Left lung (tissue), 10 donors: ENCODE results near the gene OAS3. TPM values are rescaled to one million over a fixed set of nuclear protein-coding genes. Genes with fewer than 3 reads are reported as not detected.

Source experiments
- ATAC-seq: fragments of 200-7000 bp; cut with Tn5 transposase; one replicate; pipeline ENCODE4 v1.9.1; 2020; ENCODE audit warnings: moderate library complexity
- DNase-seq, 4 donors: peaks; one replicate each; pipeline ENCODE4 v3.0.0-alpha.2; 2013 to 2020
- H3K27ac ChIP-seq, 2 donors: fragments of 200-600 bp; sonication (generic) in 1 of 2; one replicate each; pipeline versions ENCODE4 v1.5.0 to v1.8.0; 2020 to 2021
- H3K27me3 ChIP-seq, 2 donors: fragments of 200-600 bp; sonication (generic) in 1 of 2; one replicate each; pipeline versions ENCODE4 v1.5.0 to v1.8.0; 2020 to 2021
- H3K36me3 ChIP-seq, 2 donors: fragments of 200-600 bp; sonication (generic) in 1 of 2; one replicate each; pipeline versions ENCODE4 v1.5.0 to v1.8.0; 2020 to 2021
- H3K4me1 ChIP-seq, 2 donors: fragments of 200-600 bp; one replicate each; pipeline ENCODE4 v1.8.0; 2021
- H3K4me3 ChIP-seq, 2 donors: fragments of 200-600 bp; sonication (generic) in 1 of 2; one replicate each; pipeline versions ENCODE4 v1.5.0 to v1.8.0; 2020 to 2021; ENCODE audit warnings: mild to moderate bottlenecking in 1 of 2
- H3K9me3 ChIP-seq, 2 donors: fragments of 200-600 bp; sonication (generic) in 1 of 2; one replicate each; pipeline versions ENCODE4 v1.5.0 to v1.8.0; 2020 to 2021
- CTCF ChIP-seq, 2 donors: fragments of 200-600 bp; sonication (generic) in 1 of 2; IDR thresholded peaks; one replicate each; pipeline versions ENCODE4 v1.5.0 to v1.8.0; 2021; ENCODE audit warnings: antibody characterized with exemption in 2 of 2
- intact Hi-C, 2 donors: fragments of 100-400 bp; cut with DNase I; formaldehyde crosslinking; loops; one replicate each; pipeline versions ENCODE4 v1.11.2 to v1.14.2; 2022
- polyA plus RNA-seq, 6 donors: library from polyadenylated mRNA; unstranded; fragments of 120-200 nt; gene quantifications; one replicate each; pipeline ENCODE4 v1.2.1, GENCODE V29; 2013; ENCODE audit not compliant: insufficient read length in 6 of 6
- total RNA-seq, 2 donors: library from RNA; stranded (reverse); fragmentation: NEBNext Ultra II Directional; extraction: Animal tissue kit (Norgen Biotek cat#: 25700); gene quantifications; one replicate each; pipeline ENCODE4 v1.2.1, GENCODE V29; 2021
- donor health status: DM: no; HTN: yes; CAD: no.
- donor health status: DM: no; HTN: no; CAD: no.

Gene OAS3
- total and polyA plus RNA-seq, 8 donors, result 11.4 to 47.5 (median 17.7) TPM

- TF ChIP-seq CTCF (IDR thresholded peaks at IDR 0.05), result no peak
- H3K4me1 ChIP-seq, result no peaks in the 10 kb centered on the region
- no peak overlapping the region for H3K27ac ChIP-seq
- no peaks in the 10 kb centered on the region for H3K27me3 ChIP-seq
- no peak for ATAC-seq
- intact Hi-C loops, result no loop called here
- H3K4me3 ChIP-seq, result no peak overlapping the region
- DNase-seq, result no peak
- H3K9me3 ChIP-seq, result peaks cover 0 to 4% of the 10 kb centered on the region in 2 donors
- peaks cover 0 to 44% of the 10 kb centered on the region in 2 donors for H3K36me3 ChIP-seq
Observed at GRCh38 chr12:112989806-112990205, 51.5 kb downstream of the OAS3 start.

- peaks cover 0 to 56% of the 10 kb centered on the region in 2 donors for H3K36me3 ChIP-seq
- H3K4me1 ChIP-seq, result no peaks in the 10 kb centered on the region
- H3K4me3 ChIP-seq, result no peak overlapping the region
- no peaks in the 10 kb centered on the region for H3K9me3 ChIP-seq
- DNase-seq, result peak in 1 of 4 donors; percentile 41
- intact Hi-C loops, result no loop called here
- H3K27me3 ChIP-seq, result no peaks in the 10 kb centered on the region
- peak; percentile 91 for ATAC-seq
- TF ChIP-seq CTCF (IDR thresholded peaks at IDR 0.05), result peak; percentile 83 to 89
- no peak overlapping the region for H3K27ac ChIP-seq
Observed at GRCh38 chr12:112992541-112993398, 54.5 kb downstream of the OAS3 start.

GRCh38 chr12:112995008-112995407, 56.7 kb downstream of the OAS3 start:
- ATAC-seq (no peak), DNase-seq (no peak)
- peaks cover 0 to 56% of the 10 kb centered on the region in 2 donors for H3K36me3 ChIP-seq
- no peaks in the 10 kb centered on the region for H3K9me3 ChIP-seq
- intact Hi-C loops, result no loop called here
- H3K4me1 ChIP-seq, result no peaks in the 10 kb centered on the region
- H3K27ac ChIP-seq, result no peak overlapping the region
- no peak for TF ChIP-seq CTCF (IDR thresholded peaks at IDR 0.05)
- H3K4me3 ChIP-seq, result no peak overlapping the region
- H3K27me3 ChIP-seq, result no peaks in the 10 kb centered on the region

GRCh38 chr12:112996501-112996900, 58.2 kb downstream of the OAS3 start:
- H3K4me3 ChIP-seq, result no peak overlapping the region
- ATAC-seq (no peak), DNase-seq (no peak)
- H3K36me3 ChIP-seq, result peaks cover 0 to 64% of the 10 kb centered on the region in 2 donors
- no peaks in the 10 kb centered on the region for H3K27me3 ChIP-seq
- no peak overlapping the region for H3K27ac ChIP-seq
- no peaks in the 10 kb centered on the region for H3K9me3 ChIP-seq
- TF ChIP-seq CTCF (IDR thresholded peaks at IDR 0.05), result no peak
- H3K4me1 ChIP-seq, result no peaks in the 10 kb centered on the region
- intact Hi-C loops, result no loop called here

- H3K4me3 ChIP-seq, result no peak overlapping the region
- H3K4me1 ChIP-seq, result no peaks in the 10 kb centered on the region
- no peak overlapping the region for H3K27ac ChIP-seq
- no peak for TF ChIP-seq CTCF (IDR thresholded peaks at IDR 0.05)
- DNase-seq (no peak), ATAC-seq (no peak)
- H3K27me3 ChIP-seq, result no peaks in the 10 kb centered on the region
- peaks cover 0 to 68% of the 10 kb centered on the region in 2 donors for H3K36me3 ChIP-seq
- intact Hi-C loops, result no loop called here
- H3K9me3 ChIP-seq, result no peaks in the 10 kb centered on the region
Observed at GRCh38 chr12:112997506-112997905, 59.2 kb downstream of the OAS3 start.
